Thyroid gland (tissue), 4 donors: ENCODE measurements around the gene NDUFAF8.

Source experiments
- CTCF ChIP-seq, 6 experiments: fragments of 200-600 bp in 3 of 6; fragments of 450-650 bp in 3 of 6; sonication (generic) in 3 of 6; IDR thresholded peaks; one replicate each; pipeline ENCODE4 v1.5.1; 2016 to 2019; ENCODE audit warnings: antibody characterized with exemption in 6 of 6, mild to moderate bottlenecking in 2 of 6, inconsistent platforms in 1 of 6, moderate library complexity in 1 of 6
- POLR2A ChIP-seq, 2 donors: fragments of 450-650 bp; IDR thresholded peaks; one replicate each; pipeline ENCODE4 v1.6.1; 2017; ENCODE audit warnings: antibody characterized with exemption in 2 of 2, mild to moderate bottlenecking in 2 of 2, moderate library complexity in 1 of 2

GRCh38 chr17:81265576-81265975 lies 26.5 kb downstream of the NDUFAF8 start:
- no peak for TF ChIP-seq CTCF (IDR thresholded peaks at IDR 0.05)
- TF ChIP-seq POLR2A (IDR thresholded peaks at IDR 0.05): no peak
